Measurements from ENCODE around the gene PEX11G.

DNA sequence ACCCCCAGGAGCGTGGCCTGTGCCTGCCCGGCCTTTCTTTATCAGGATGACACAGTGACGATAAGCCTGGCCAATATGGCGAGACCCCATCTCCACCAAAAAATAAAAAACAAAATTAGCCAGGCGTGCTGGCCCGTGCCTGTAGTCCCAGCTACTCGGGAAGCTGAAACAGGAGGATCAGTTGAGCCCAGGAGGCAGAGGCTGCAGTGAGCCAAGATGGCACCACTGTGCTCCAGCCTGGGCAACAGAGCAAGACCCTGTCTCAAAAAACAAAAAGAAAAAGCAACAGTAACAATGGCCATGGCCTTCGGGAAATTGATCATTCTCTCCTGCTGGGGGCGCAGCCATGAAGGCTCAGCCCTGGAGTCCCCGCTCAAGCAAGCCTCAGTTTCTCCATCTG, 11.1 kb downstream of the PEX11G start:
- TF ChIP-seq, protein P1, sequence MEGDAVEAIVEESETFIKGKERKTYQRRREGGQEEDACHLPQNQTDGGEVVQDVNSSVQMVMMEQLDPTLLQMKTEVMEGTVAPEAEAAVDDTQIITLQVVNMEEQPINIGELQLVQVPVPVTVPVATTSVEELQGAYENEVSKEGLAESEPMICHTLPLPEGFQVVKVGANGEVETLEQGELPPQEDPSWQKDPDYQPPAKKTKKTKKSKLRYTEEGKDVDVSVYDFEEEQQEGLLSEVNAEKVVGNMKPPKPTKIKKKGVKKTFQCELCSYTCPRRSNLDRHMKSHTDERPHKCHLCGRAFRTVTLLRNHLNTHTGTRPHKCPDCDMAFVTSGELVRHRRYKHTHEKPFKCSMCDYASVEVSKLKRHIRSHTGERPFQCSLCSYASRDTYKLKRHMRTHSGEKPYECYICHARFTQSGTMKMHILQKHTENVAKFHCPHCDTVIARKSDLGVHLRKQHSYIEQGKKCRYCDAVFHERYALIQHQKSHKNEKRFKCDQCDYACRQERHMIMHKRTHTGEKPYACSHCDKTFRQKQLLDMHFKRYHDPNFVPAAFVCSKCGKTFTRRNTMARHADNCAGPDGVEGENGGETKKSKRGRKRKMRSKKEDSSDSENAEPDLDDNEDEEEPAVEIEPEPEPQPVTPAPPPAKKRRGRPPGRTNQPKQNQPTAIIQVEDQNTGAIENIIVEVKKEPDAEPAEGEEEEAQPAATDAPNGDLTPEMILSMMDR (conservative IDR thresholded peaks at IDR 0.05): no peak
- TF ChIP-seq ZFX (IDR thresholded peaks at IDR 0.05): no peak
